Stomach (tissue), 9 donors: ENCODE data around the gene KIF3C. TPM values are rescaled to one million over a fixed set of nuclear protein-coding genes. Genes with fewer than 3 reads are reported as not detected.
A peak's percentile ranks its signal among the peaks of the same experiment; 100 is the strongest.
"Not testable (repeated sequence)": the region's sequence is repeated elsewhere in the genome, so short reads cannot be mapped to it uniquely, and the experiment has no call there.

ENCODE experiments used
- DNase-seq, 2 donors: peaks; one replicate each; pipeline versions ENCODE4 v3.0.0 to v3.0.0-alpha.2; 2013 to 2019
- H3K27ac ChIP-seq, 5 donors: fragments of 200-600 bp in 4 of 5; sonication (generic) in 4 of 5; one replicate each; pipeline ENCODE4 v1.5.1; 2013 to 2019; ENCODE audit warnings: mild to moderate bottlenecking in 1 of 5, moderate library complexity in 1 of 5
- H3K27me3 ChIP-seq, 3 donors: fragments of 200-600 bp; sonication (generic); one replicate each; pipeline ENCODE4 v1.5.1; 2017 to 2019; ENCODE audit warnings: mixed run types in 1 of 3
- H3K36me3 ChIP-seq, 4 donors: fragments of 200-600 bp; sonication (generic); 1 replicate in 3 of 4; 2 replicates in 1 of 4; pipeline ENCODE4 v1.5.1; 2016 to 2019
- H3K4me1 ChIP-seq, 4 donors: fragments of 200-600 bp; sonication (generic); one replicate each; pipeline ENCODE4 v1.5.1; 2016 to 2019
- H3K4me3 ChIP-seq, 4 donors: fragments of 200-600 bp; sonication (generic) in 3 of 4; one replicate each; pipeline ENCODE4 v1.5.1; 2016 to 2019; ENCODE audit warnings: mild to moderate bottlenecking in 1 of 4
- H3K9me3 ChIP-seq, 4 donors: fragments of 200-600 bp; sonication (generic); one replicate each; pipeline ENCODE4 v1.5.1; 2016 to 2019
- EP300 ChIP-seq: sonication (generic); formaldehyde crosslinking; IDR thresholded peaks from one replicate; pipeline ENCODE4 v1.6.1; 2017; ENCODE audit warnings: antibody characterized with exemption
- POLR2A ChIP-seq, 4 donors: fragments of 450-650 bp; IDR thresholded peaks; one replicate each; pipeline ENCODE4 v1.6.1; 2016; ENCODE audit warnings: antibody characterized with exemption in 4 of 4, control low read depth in 2 of 4, mild to moderate bottlenecking in 1 of 4, moderate library complexity in 1 of 4
- POLR2AphosphoS5 ChIP-seq, 3 donors: sonication (generic); formaldehyde crosslinking; IDR thresholded peaks; one replicate each; pipeline ENCODE4 v1.6.1; 2016; ENCODE audit warnings: antibody characterized with exemption in 3 of 3
- WGBS, 5 donors: extraction: QIAGEN DNeasy Blood & Tissue Kit in 3 of 5; methylation state at CpG; one replicate each; pipeline versions ENCODE4 v1.1.5 to v1.1.7; 2013 to 2018; 5-methylcytosine and 5-hydroxymethylcytosine counted together
- intact Hi-C: fragments of 100-400 bp; cut with DNase I; formaldehyde crosslinking; loops from one replicate; pipeline ENCODE4 v1.15.1; 2023; ENCODE audit warnings: low total_unique reads
- polyA plus RNA-seq, 3 donors: library from polyadenylated mRNA; stranded (reverse); fragments of 200-250 nt; gene quantifications; one replicate each; pipeline ENCODE4 v1.2.3, GENCODE V29; 2013
- total RNA-seq, 5 donors: library from RNA; depleted of rRNA; stranded (reverse); fragments of >200 nt; gene quantifications; one replicate each; pipeline versions ENCODE4 v1.1.0 to v1.2.3, GENCODE V29; 2014 to 2016
- TF ChIP-seq, protein P1 (sequence below), 7 experiments: fragments of 450-650 bp in 4 of 7; fragments of 200-600 bp in 3 of 7; sonication (generic) in 3 of 7; IDR thresholded peaks; one replicate each; pipeline ENCODE4 v1.5.1; 2016 to 2019; ENCODE audit warnings: antibody characterized with exemption in 7 of 7, control low read depth in 2 of 7, mild to moderate bottlenecking in 1 of 7
- donor health status: healthy with polysubstance abuse.
- donor health status: Bipolar disorder and iron deficiency.
- donor health status: healthy.

Gene KIF3C
- total and polyA plus RNA-seq, 8 donors, result 0.29 to 7.3 (median 2.4) TPM; not detected in 1

DNA sequence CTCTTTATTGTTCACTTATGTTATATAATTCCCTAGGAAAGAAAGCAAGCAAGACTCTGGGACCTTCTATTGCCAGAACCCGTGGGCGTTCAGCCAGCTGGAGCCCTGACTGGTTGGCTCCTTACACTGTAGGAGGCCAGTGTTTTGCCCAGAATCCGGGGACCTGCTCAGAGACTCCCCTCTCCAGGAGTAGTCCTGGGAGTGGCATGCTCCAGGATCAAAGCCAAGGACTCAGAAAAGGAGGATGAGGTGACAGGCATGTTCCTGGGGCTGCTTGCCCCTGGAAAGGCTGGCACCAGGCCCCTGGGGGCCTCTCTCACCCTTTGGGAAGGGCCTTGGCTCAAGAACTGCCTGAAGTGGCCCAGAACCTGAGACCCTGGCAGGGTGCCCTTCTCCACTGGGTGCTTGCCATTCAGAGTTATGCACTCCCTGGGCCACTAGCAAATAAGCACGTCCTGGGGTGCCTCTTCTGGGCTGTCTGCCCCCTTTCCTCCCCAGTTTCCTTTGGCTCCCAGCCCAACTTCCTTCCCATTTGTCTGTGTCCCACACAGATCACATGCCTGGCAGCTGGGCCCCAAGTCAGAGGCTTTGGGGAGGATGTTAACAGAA is 19.6 kb upstream of the KIF3C start:
- Histone ChIP-seq H3K27ac (peak overlapping the region; percentile 62 to 82 (median 68)), H3K4me3 (no peak overlapping the region), H3K36me3 (no peaks in the 10 kb centered on the region), H3K9me3 (no peaks in the 10 kb centered on the region), H3K4me1 (peaks cover 30 to 57% (median 32%) of the 10 kb centered on the region in 4 donors), H3K27me3 (no peaks in the 10 kb centered on the region)
- 8 to 35% (median 18%) methylated on average over 4 of the region's 4 CpGs for WGBS, 5 donors
- intact Hi-C loops, result no loop called here
- peak; percentile 61 to 91 for DNase-seq
- TF ChIP-seq, protein P1, sequence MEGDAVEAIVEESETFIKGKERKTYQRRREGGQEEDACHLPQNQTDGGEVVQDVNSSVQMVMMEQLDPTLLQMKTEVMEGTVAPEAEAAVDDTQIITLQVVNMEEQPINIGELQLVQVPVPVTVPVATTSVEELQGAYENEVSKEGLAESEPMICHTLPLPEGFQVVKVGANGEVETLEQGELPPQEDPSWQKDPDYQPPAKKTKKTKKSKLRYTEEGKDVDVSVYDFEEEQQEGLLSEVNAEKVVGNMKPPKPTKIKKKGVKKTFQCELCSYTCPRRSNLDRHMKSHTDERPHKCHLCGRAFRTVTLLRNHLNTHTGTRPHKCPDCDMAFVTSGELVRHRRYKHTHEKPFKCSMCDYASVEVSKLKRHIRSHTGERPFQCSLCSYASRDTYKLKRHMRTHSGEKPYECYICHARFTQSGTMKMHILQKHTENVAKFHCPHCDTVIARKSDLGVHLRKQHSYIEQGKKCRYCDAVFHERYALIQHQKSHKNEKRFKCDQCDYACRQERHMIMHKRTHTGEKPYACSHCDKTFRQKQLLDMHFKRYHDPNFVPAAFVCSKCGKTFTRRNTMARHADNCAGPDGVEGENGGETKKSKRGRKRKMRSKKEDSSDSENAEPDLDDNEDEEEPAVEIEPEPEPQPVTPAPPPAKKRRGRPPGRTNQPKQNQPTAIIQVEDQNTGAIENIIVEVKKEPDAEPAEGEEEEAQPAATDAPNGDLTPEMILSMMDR (IDR thresholded peaks at IDR 0.05), result no peak
- TF ChIP-seq POLR2AphosphoS5 (IDR thresholded peaks at IDR 0.05), result no peak
- no peak for TF ChIP-seq EP300
- no peak for TF ChIP-seq POLR2A (IDR thresholded peaks at IDR 0.05)

DNA sequence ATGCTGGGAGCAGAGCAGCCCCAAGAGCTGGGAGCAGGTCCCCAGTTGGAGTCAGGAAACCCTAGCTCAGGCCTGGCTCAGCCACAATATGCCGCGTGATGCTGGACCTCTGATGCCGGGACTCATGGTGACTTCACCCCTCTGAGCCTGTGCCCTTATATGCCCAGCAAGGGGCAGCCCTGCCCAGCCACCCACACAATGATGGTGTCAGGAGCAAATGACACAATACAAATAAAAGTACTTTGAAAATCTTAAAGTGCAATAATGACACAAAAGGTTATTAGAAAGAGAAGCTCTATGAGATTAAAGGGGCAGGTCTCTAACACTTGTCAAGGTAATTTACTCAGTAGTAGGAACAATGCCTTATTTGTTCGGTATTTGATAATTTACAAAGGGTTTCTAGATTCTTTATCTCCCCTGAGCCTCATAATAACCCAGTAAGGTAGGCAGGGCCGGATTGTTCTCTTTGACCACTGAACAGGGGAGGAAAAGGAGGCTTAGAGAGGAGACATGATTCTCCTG is 18.3 kb upstream of the KIF3C start:
- H3K27me3 ChIP-seq, result no peaks in the 10 kb centered on the region
- TF ChIP-seq EP300 (no peak), POLR2A (IDR thresholded peaks at IDR 0.05) (no peak), POLR2AphosphoS5 (IDR thresholded peaks at IDR 0.05) (peak in 1 of 3 donors; percentile 46)
- H3K4me3 ChIP-seq, result no peak overlapping the region
- no peaks in the 10 kb centered on the region for H3K9me3 ChIP-seq
- intact Hi-C loops, result no loop called here
- no peaks in the 10 kb centered on the region for H3K36me3 ChIP-seq
- peak overlapping the region; percentile 30 to 82 (median 68) for H3K27ac ChIP-seq
- 20 to 33% (median 27%) methylated on average over 5 of the region's 5 CpGs for WGBS, 5 donors
- DNase-seq, result peak; percentile 54 to 68
- H3K4me1 ChIP-seq, result peaks cover 30 to 57% (median 32%) of the 10 kb centered on the region in 4 donors

DNA sequence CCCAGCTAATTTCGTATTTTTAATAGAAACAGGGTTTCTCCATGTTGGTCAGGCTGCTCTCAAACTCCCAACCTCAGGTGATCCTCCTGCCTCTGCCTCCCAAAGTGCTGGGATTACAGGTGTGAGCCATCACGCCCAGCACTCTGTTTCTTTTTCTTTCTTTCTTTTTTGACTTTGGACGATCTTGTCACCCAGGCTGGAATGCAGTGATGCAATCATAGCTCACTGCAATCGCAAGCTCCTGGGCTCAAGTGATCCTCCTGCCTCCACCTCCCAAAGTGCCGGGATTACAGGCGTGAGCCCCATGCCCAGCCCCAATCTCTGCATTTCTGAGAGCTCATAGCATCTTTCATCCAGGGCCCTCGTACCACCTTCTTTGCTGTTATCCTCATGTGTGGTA is 17.1 kb upstream of the KIF3C start:
- peaks cover 30 to 57% (median 32%) of the 10 kb centered on the region in 4 donors for H3K4me1 ChIP-seq
- H3K27me3 ChIP-seq, H3K9me3 ChIP-seq, intact Hi-C loops, H3K36me3 ChIP-seq, DNase-seq, H3K4me3 ChIP-seq: not testable (repeated sequence)
- peak overlapping the region in 2 of 5 donors; percentile 4 to 82 for H3K27ac ChIP-seq
- WGBS, 5 donors, result 79 to 89% (median 86%) methylated on average over 7 of the region's 7 CpGs

DNA sequence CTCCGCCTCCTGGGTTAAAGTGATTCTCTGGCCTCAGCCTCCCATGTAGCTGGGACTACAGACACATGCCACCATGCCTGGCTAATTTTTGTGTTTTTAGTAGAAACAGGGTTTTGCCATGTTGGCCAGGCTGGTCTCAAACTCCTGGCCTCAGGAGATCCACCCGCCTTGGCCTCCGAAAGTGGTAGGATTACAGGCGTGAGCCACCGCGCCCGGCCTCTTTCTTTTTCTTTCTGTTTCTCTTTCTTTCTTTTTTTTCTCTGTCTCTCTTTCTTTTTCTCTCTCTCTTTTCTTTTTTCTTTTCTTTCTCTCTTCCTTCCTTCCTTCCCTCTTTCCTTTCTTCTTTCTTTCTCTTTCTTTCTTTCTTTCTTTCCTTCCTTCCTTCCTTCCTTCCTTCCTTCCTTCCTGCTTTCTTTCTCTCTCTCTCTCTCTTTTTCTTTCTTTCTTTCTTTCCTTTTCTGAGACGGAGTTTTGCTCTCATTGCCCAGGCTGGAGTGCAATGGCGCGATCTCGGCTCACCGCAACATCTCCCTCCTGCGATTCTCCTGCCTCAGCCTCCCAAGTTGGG is 16.6 kb upstream of the KIF3C start:
- 94 to 97% (median 95%) methylated on average over 13 of the region's 13 CpGs for WGBS, 5 donors
- H3K27me3 ChIP-seq, DNase-seq, intact Hi-C loops, H3K4me3 ChIP-seq, H3K36me3 ChIP-seq, H3K9me3 ChIP-seq: not testable (repeated sequence)
- Histone ChIP-seq H3K27ac (peak overlapping the region in 1 of 5 donors; percentile 4), H3K4me1 (peaks cover 30 to 57% (median 32%) of the 10 kb centered on the region in 4 donors)

DNA sequence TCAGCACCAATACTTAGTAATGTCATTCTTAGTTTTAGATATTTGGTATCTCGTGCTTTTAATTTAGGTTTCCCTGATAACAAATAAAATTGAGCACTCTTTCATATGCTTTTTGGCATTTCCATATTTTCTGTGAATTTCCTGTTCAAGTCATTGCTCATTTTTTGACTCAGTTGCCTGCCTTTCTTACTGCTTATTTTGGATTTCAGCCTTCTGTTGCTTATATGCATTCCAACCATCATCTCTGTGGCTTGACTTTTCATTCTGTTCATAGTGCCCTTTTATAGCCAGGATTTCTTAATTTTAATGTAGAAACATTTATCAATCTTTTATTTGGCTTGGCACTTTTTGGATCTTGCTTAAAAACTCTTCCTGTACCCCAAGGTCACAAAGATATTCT is 14.5 kb upstream of the KIF3C start:
- Histone ChIP-seq H3K4me3 (no peak overlapping the region), H3K27ac (peak overlapping the region in 1 of 5 donors; percentile 62), H3K4me1 (peaks cover 20 to 44% (median 23%) of the 10 kb centered on the region in 4 donors), H3K27me3 (no peaks in the 10 kb centered on the region), H3K9me3 (no peaks in the 10 kb centered on the region), H3K36me3 (no peaks in the 10 kb centered on the region)
- DNase-seq, result no peak
- intact Hi-C loops, result no loop called here
- TF ChIP-seq EP300, result no peak
- TF ChIP-seq POLR2A (IDR thresholded peaks at IDR 0.05), result no peak
- TF ChIP-seq, protein P1 (IDR thresholded peaks at IDR 0.05), result no peak
- no peak for TF ChIP-seq POLR2AphosphoS5 (IDR thresholded peaks at IDR 0.05)
- 77 to 90% (median 89%) methylated on average over 1 of the region's 1 CpG for WGBS, 5 donors

DNA sequence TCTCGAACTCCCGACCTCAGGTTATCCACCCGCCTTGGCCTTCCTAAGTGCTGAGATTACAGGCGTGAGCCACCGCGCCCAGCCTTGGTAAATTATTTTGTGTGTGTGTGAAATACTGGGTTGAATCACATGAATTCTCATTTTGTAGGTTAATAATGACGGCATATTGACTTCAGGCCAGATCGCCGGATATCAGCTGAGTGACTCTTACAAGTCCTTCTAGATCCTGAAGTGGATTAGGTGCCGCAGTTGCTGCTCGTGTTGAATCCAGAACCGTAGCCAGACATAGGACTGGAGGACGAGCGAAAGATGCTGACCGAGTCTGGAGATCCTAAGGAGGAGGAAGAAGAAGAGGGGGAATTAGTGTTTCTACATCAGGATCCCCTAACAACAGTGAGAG is 12.2 kb upstream of the KIF3C start:
- TF ChIP-seq EP300 (no peak), POLR2A (IDR thresholded peaks at IDR 0.05) (no peak), POLR2AphosphoS5 (IDR thresholded peaks at IDR 0.05) (no peak)
- TF ChIP-seq, protein P1 (IDR thresholded peaks at IDR 0.05), result no peak
- intact Hi-C loops, result no loop called here
- Histone ChIP-seq H3K9me3 (no peaks in the 10 kb centered on the region), H3K4me3 (no peak overlapping the region), H3K36me3 (no peaks in the 10 kb centered on the region), H3K4me1 (peaks cover 0 to 31% (median 8%) of the 10 kb centered on the region in 4 donors), H3K27ac (no peak overlapping the region), H3K27me3 (no peaks in the 10 kb centered on the region)
- DNase-seq, result no peak
- WGBS, 5 donors, result 91 to 95% (median 94%) methylated on average over 15 of the region's 15 CpGs
